Vagina (tissue), 2 donors: ENCODE measurements around the gene GRK1. TPM values are rescaled to one million over a fixed set of nuclear protein-coding genes. Genes with fewer than 3 reads are reported as not detected.

ENCODE experiments used
- DNase-seq, 2 donors: peaks; one replicate each; pipeline ENCODE4 v3.0.0-alpha.2; 2017; ENCODE audit errors: extremely low spot score in 2 of 2
- H3K27ac ChIP-seq: fragments of 200-600 bp; sonication (generic); one replicate; pipeline ENCODE4 v1.5.1; 2019
- H3K27me3 ChIP-seq: fragments of 200-600 bp; sonication (generic); one replicate; pipeline ENCODE4 v1.5.1; 2019
- H3K36me3 ChIP-seq, 2 donors: fragments of 200-600 bp; sonication (generic); one replicate each; pipeline ENCODE4 v1.5.1; 2017 to 2019
- H3K4me1 ChIP-seq: fragments of 200-600 bp; sonication (generic); one replicate; pipeline ENCODE4 v1.5.1; 2019
- H3K4me3 ChIP-seq, 2 donors: fragments of 200-600 bp; sonication (generic); 1 replicate in 1 of 2; 2 replicates in 1 of 2; pipeline ENCODE4 v1.5.1; 2016 to 2019
- H3K9me3 ChIP-seq: fragments of 200-600 bp; sonication (generic); one replicate; pipeline ENCODE4 v1.5.1; 2019
- POLR2A ChIP-seq, 2 donors: fragments of 450-650 bp; IDR thresholded peaks; one replicate each; pipeline ENCODE4 v1.6.1; 2017; ENCODE audit warnings: antibody characterized with exemption in 2 of 2, mild to moderate bottlenecking in 2 of 2, moderate library complexity in 2 of 2
- POLR2AphosphoS5 ChIP-seq, 2 donors: sonication (generic); formaldehyde crosslinking; IDR thresholded peaks; one replicate each; pipeline ENCODE4 v1.9.0; 2017; ENCODE audit warnings: antibody characterized with exemption in 2 of 2, mild to moderate bottlenecking in 2 of 2, low read depth in 1 of 2; ENCODE audit not compliant: insufficient read depth in 1 of 2
- intact Hi-C: fragments of 100-400 bp; cut with DNase I; formaldehyde crosslinking; loops from one replicate; pipeline ENCODE4 v1.15.1; 2023
- total RNA-seq: library from RNA; depleted of rRNA; stranded (reverse); fragments of >200 nt; gene quantifications from one replicate; pipeline ENCODE4 v1.2.3, GENCODE V29; 2016
- TF ChIP-seq, protein P1 (sequence below), 3 experiments: fragments of 450-650 bp in 2 of 3; fragments of 200-600 bp in 1 of 3; sonication (generic) in 1 of 3; IDR thresholded peaks; one replicate each; pipeline ENCODE4 v1.5.1; 2017 to 2019; ENCODE audit warnings: antibody characterized with exemption in 3 of 3, mild to moderate bottlenecking in 2 of 3, moderate library complexity in 2 of 3

Gene GRK1
- total RNA-seq, 1 donor from 2014 or later = not detected

DNA sequence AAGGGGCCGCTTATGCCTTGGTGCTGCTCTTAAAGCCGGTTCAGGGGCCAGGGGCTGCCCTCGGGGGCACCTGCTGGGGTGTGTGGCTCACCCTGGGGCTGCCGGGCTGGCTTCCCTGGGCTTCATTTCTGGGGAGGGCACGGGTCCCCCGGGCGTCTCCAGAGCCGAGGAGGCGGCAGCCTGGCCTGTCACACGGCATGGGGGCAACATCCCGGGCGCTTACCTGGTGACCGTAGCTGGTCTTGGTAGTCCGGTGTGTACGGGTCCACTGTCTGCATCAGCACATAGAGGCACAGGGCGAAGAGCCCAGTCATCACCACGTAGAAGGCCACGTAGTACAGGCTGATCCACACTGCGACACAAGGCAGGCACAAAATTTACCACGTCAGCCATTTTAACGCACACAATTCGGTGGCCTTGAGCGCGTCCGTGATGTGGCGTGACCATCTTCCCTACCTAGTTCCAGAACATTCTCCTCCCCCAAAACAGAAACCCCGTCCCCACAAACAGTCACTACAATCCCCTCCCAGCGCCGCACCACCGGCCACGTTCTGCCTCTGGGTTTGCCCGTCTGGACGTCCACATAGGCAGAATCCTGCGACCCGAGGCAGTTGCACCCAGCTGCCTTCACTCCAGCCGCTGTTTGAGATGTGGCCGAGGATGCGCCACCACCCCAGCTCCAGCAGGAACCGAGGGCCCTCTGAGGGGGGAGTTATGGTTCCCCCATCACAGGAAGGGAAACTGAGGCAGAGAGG is 12.3 kb upstream of the GRK1 start:
- H3K27ac ChIP-seq = no peak overlapping the region
- no peaks in the 10 kb centered on the region for H3K27me3 ChIP-seq
- no peak for DNase-seq
- intact Hi-C loops = no loop called here
- H3K4me1 ChIP-seq = no peaks in the 10 kb centered on the region
- no peaks in the 10 kb centered on the region for H3K36me3 ChIP-seq
- TF ChIP-seq, protein P1, sequence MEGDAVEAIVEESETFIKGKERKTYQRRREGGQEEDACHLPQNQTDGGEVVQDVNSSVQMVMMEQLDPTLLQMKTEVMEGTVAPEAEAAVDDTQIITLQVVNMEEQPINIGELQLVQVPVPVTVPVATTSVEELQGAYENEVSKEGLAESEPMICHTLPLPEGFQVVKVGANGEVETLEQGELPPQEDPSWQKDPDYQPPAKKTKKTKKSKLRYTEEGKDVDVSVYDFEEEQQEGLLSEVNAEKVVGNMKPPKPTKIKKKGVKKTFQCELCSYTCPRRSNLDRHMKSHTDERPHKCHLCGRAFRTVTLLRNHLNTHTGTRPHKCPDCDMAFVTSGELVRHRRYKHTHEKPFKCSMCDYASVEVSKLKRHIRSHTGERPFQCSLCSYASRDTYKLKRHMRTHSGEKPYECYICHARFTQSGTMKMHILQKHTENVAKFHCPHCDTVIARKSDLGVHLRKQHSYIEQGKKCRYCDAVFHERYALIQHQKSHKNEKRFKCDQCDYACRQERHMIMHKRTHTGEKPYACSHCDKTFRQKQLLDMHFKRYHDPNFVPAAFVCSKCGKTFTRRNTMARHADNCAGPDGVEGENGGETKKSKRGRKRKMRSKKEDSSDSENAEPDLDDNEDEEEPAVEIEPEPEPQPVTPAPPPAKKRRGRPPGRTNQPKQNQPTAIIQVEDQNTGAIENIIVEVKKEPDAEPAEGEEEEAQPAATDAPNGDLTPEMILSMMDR (IDR thresholded peaks at IDR 0.05) = no peak
- no peak for TF ChIP-seq POLR2AphosphoS5 (IDR thresholded peaks at IDR 0.05; ENCODE audit: insufficient read depth in 1 of 2, low read depth in 1 of 2)
- TF ChIP-seq POLR2A (IDR thresholded peaks at IDR 0.05) = no peak
- H3K9me3 ChIP-seq = no peaks in the 10 kb centered on the region
- no peak overlapping the region for H3K4me3 ChIP-seq

- intact Hi-C loops = no loop called here
- Histone ChIP-seq H3K27me3 (no peaks in the 10 kb centered on the region), H3K4me1 (no peaks in the 10 kb centered on the region), H3K36me3 (no peaks in the 10 kb centered on the region), H3K9me3 (no peaks in the 10 kb centered on the region), H3K4me3 (no peak overlapping the region), H3K27ac (no peak overlapping the region)
- no peak for DNase-seq
- TF ChIP-seq POLR2AphosphoS5 (IDR thresholded peaks at IDR 0.05; ENCODE audit: insufficient read depth in 1 of 2, low read depth in 1 of 2) = no peak
- TF ChIP-seq, protein P1 (IDR thresholded peaks at IDR 0.05) = no peak
- no peak for TF ChIP-seq POLR2A (IDR thresholded peaks at IDR 0.05)
Measured at GRCh38 chr13:113655346-113656002, 11.5 kb upstream of the GRK1 start.

- Histone ChIP-seq H3K27me3 (no peaks in the 10 kb centered on the region), H3K27ac (no peak overlapping the region), H3K4me1 (no peaks in the 10 kb centered on the region), H3K4me3 (no peak overlapping the region), H3K9me3 (no peaks in the 10 kb centered on the region), H3K36me3 (no peaks in the 10 kb centered on the region)
- intact Hi-C loops = no loop called here
- TF ChIP-seq POLR2AphosphoS5 (IDR thresholded peaks at IDR 0.05; ENCODE audit: insufficient read depth in 1 of 2, low read depth in 1 of 2) = no peak
- TF ChIP-seq, protein P1 (IDR thresholded peaks at IDR 0.05) = no peak
- TF ChIP-seq POLR2A (IDR thresholded peaks at IDR 0.05) = no peak
- DNase-seq = no peak
Measured at GRCh38 chr13:113656003-113656588, 10.9 kb upstream of the GRK1 start.

- H3K4me1 ChIP-seq = no peaks in the 10 kb centered on the region
- no peak overlapping the region for H3K4me3 ChIP-seq
- no peak overlapping the region for H3K27ac ChIP-seq
- intact Hi-C loops = no loop called here
- no peaks in the 10 kb centered on the region for H3K27me3 ChIP-seq
- H3K36me3 ChIP-seq = no peaks in the 10 kb centered on the region
- TF ChIP-seq, protein P1 (IDR thresholded peaks at IDR 0.05) = no peak
- TF ChIP-seq POLR2AphosphoS5 (IDR thresholded peaks at IDR 0.05; ENCODE audit: insufficient read depth in 1 of 2, low read depth in 1 of 2) (no peak), POLR2A (IDR thresholded peaks at IDR 0.05) (no peak)
- H3K9me3 ChIP-seq = no peaks in the 10 kb centered on the region
- DNase-seq = no peak
Measured at GRCh38 chr13:113656831-113657671, 10.0 kb upstream of the GRK1 start.
